ENCODE measurements around the gene PLEKHA6. TPM values are rescaled to one million over a fixed set of nuclear protein-coding genes. Genes with fewer than 3 reads are reported as not detected.

Gene PLEKHA6
- total RNA-seq, 1 donor from 2014 or later = 15.4 TPM

DNA sequence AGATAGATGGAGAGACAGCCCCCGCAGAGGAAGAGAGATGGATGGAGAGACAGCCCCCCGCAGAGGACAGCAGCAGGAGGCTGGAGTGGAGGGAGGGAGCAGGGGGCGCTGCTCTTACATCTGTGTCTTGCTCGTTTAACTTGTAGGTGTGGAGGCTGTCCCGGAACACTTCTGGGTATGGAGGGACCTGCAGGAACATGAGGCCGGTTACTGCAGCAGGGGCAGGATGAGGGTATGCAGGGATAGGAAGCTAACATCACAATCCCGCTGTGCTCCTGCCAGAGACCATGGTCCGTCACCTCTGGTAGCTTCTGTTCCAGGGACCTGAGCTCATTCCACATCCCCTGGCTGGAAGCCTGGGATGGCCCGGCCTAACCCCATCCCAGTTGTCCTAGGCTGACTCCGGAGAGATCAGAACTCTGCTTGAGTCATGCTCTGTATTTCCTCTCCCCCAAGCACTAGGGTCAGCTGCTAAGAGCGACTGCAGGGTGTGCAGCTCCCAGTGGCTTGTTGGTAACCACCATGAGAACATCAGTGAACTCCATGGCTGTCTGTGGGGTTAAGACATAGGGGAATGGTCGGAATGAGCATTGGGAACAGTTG, 109.2 kb downstream of the PLEKHA6 start:
- no peaks in the 10 kb centered on the region for H3K36me3 ChIP-seq (ENCODE audit: control insufficient read depth, insufficient read depth, low read length)
- H3K27me3 ChIP-seq (ENCODE audit: control insufficient read depth, insufficient read depth, low read length) = no peaks in the 10 kb centered on the region
- H3K4me3 ChIP-seq (ENCODE audit: low read depth, low read length) = no peak overlapping the region
- DNase-seq (ENCODE audit: low read depth) = no peak
- TF ChIP-seq, protein P1, sequence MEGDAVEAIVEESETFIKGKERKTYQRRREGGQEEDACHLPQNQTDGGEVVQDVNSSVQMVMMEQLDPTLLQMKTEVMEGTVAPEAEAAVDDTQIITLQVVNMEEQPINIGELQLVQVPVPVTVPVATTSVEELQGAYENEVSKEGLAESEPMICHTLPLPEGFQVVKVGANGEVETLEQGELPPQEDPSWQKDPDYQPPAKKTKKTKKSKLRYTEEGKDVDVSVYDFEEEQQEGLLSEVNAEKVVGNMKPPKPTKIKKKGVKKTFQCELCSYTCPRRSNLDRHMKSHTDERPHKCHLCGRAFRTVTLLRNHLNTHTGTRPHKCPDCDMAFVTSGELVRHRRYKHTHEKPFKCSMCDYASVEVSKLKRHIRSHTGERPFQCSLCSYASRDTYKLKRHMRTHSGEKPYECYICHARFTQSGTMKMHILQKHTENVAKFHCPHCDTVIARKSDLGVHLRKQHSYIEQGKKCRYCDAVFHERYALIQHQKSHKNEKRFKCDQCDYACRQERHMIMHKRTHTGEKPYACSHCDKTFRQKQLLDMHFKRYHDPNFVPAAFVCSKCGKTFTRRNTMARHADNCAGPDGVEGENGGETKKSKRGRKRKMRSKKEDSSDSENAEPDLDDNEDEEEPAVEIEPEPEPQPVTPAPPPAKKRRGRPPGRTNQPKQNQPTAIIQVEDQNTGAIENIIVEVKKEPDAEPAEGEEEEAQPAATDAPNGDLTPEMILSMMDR (IDR thresholded peaks at IDR 0.05; ENCODE audit: insufficient read depth, low read length, poor library complexity, severe bottlenecking) = no peak

DNA sequence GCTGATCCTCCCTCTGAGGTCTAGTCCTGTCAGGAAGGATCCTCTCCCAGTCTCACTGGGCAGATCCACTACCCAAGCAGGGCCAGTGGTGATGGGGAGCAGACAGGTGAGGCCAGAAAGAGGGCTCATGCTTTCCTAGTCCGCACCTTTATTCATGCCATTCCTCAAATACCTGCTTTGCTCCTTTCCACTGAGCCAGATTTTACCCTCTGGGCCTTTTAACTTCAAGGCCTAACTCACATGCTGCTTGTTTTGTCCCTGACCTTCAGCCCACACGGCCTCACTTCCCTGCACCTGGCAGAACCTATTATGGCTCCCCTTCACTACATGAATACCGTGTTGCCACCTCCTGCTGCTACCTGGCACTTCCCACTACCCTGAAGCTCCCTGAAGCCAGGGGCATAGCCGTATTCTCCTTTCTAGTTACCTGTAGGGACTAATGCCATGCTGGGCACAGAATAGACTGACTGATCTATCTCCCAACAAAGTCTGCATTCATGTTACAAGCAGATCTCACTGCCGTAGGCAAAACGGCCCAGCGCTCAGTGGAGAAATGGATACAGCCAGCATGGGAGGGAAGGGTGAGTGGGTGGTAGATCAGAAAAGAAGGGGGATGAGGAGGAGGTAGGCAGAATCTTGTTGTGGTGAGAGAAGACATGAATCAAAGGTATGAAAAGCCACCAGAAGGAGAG, 109.8 kb downstream of the PLEKHA6 start:
- no peaks in the 10 kb centered on the region for H3K36me3 ChIP-seq (ENCODE audit: control insufficient read depth, insufficient read depth, low read length)
- TF ChIP-seq, protein P1 (IDR thresholded peaks at IDR 0.05; ENCODE audit: insufficient read depth, low read length, poor library complexity, severe bottlenecking) = no peak
- no peaks in the 10 kb centered on the region for H3K27me3 ChIP-seq (ENCODE audit: control insufficient read depth, insufficient read depth, low read length)
- no peak for DNase-seq (ENCODE audit: low read depth)
- no peak overlapping the region for H3K4me3 ChIP-seq (ENCODE audit: low read depth, low read length)

DNA sequence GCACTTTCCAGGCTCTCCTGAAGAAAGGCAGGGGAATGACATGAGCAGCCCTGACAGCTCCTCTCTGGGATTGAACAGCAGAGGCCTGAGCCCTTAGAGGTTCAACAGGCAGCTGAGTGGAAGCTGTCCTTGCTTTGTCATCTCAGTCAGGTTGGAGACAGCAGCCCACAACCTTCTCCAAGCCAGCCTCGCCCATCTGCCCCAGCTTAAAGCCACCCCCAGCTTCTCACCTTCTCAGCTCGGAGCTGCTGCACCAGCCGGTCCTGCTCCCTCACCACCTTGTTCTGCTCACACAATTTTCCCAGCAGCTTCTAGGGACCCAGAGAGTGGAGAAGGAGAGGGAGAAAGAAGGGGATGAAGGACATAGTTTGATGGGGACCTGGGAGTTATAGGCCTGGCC, 110.8 kb downstream of the PLEKHA6 start:
- no peak for DNase-seq (ENCODE audit: low read depth)
- Histone ChIP-seq H3K36me3 (ENCODE audit: control insufficient read depth, insufficient read depth, low read length) (no peaks in the 10 kb centered on the region), H3K27me3 (ENCODE audit: control insufficient read depth, insufficient read depth, low read length) (no peaks in the 10 kb centered on the region), H3K4me3 (ENCODE audit: low read depth, low read length) (no peak overlapping the region)
- TF ChIP-seq, protein P1 (IDR thresholded peaks at IDR 0.05; ENCODE audit: insufficient read depth, low read length, poor library complexity, severe bottlenecking) = no peak

DNA sequence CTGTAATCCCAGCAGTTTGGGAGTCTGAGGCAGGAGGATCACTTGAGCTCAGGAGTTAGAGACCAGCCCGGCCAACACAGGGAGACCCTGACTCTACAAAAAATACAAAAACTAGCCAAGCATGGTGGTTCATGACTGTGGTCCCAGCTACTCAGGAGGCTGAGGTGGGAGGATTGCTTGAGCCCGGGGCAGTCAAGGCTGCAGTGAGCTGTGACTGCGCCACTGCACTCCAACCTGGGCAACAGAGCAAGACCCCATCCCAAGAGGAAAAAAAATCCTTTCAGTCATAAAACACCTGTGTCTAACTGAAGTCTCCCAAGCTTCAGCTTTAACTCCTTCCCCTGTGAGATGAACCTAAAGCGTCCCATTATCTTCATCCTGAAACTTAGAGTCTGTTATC, 112.9 kb downstream of the PLEKHA6 start:
- H3K4me3 ChIP-seq (ENCODE audit: low read depth, low read length) = no peak overlapping the region
- TF ChIP-seq, protein P1 (IDR thresholded peaks at IDR 0.05; ENCODE audit: insufficient read depth, low read length, poor library complexity, severe bottlenecking) = no peak
- H3K27me3 ChIP-seq (ENCODE audit: control insufficient read depth, insufficient read depth, low read length) = no peaks in the 10 kb centered on the region
- no peaks in the 10 kb centered on the region for H3K36me3 ChIP-seq (ENCODE audit: control insufficient read depth, insufficient read depth, low read length)
- no peak for DNase-seq (ENCODE audit: low read depth)

DNA sequence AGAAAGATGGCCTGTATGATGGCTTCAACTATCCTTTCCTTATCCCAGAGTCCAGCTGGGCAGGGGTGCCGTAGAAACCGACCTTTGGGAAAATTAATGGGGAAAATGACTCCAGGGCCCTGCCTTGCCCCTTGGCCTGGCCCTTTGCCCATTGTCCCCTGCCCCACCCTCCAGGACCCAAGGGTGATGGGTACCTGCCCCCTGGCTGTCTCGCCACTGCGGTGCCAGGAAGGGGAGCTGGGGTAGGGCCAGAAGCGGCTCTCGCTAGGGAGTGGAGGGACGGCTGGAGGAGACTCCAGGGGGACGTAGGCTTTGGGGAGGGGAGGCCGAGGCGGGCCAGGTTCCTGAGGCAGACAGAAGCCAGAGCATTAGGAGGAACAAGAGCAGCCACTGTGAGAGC, 116.8 kb downstream of the PLEKHA6 start:
- Histone ChIP-seq H3K4me3 (ENCODE audit: low read depth, low read length) (no peak overlapping the region), H3K36me3 (ENCODE audit: control insufficient read depth, insufficient read depth, low read length) (no peaks in the 10 kb centered on the region), H3K27me3 (ENCODE audit: control insufficient read depth, insufficient read depth, low read length) (no peaks in the 10 kb centered on the region)
- TF ChIP-seq, protein P1 (IDR thresholded peaks at IDR 0.05; ENCODE audit: insufficient read depth, low read length, poor library complexity, severe bottlenecking) = no peak
- DNase-seq (ENCODE audit: low read depth) = no peak

DNA sequence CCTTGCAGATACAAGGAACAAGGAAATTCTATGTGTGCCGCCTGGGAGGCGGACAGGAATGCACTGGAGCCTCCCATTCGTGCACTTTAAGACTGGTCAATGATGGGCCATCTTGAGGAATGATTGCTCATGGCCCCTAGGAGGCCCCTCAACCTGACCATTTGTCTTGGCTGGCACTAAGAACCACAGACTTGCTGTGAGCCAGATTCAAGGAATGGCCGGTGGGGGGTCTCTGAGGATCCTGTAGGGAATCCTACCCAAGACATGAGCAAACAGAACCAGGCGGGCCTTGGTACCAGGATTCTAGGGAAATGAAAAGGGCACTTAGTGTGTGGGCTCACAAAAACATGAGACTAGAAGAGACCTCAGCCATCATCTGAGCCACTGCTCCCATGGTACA, 117.8 kb downstream of the PLEKHA6 start:
- Histone ChIP-seq H3K36me3 (ENCODE audit: control insufficient read depth, insufficient read depth, low read length) (no peaks in the 10 kb centered on the region), H3K4me3 (ENCODE audit: low read depth, low read length) (no peak overlapping the region), H3K27me3 (ENCODE audit: control insufficient read depth, insufficient read depth, low read length) (no peaks in the 10 kb centered on the region)
- DNase-seq (ENCODE audit: low read depth) = no peak
- TF ChIP-seq, protein P1 (IDR thresholded peaks at IDR 0.05; ENCODE audit: insufficient read depth, low read length, poor library complexity, severe bottlenecking) = no peak

Data from kidney epithelial cell (primary cell).